Measurements from ENCODE around the gene SIGLEC14. TPM values are rescaled to one million over a fixed set of nuclear protein-coding genes. Genes with fewer than 3 reads are reported as not detected.

The SIGLEC14 gene
- total RNA-seq, 1 donor from 2014 or later: not detected

DNA sequence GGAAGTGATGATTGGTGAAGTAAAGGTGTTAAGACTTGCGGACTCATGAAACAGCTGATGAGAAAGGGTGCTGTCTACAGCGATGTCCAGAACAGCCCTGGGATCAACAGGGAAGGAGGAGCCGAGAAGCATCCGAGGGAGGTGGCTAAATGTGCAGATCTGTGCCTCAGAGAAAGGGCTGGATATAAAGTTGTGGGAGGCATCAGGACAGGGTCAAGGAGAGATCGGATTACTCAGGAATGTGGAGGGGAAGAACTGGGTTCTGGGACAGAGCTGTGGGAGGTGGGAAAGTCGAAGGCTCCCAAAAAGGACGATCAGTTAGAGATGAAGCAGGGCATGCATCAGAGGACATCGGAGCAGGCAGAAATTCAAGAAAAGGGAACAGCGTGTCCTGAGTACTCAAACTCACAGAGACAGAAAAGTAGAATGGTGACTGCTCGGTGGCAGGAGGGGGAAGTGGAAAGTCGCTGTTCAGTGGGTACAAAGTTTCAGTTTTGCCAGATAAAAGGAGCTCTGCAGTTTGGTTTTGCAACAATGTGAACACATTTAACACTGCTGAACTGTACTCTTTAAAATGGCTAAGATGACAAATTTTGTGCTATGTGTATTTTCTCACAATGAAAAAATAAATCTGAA is 1.9 kb downstream of the SIGLEC14 start:
- Histone ChIP-seq H3K27ac (no peak overlapping the region), H3K4me1 (no peaks in the 10 kb centered on the region), H3F3A (ENCODE audit: low read depth) (no peaks in the 10 kb centered on the region), H2AFZ (replicated peaks) (no peak overlapping the region), H4K20me1 (ENCODE audit: low read depth) (no peaks in the 10 kb centered on the region), H3K4me2 (no peak overlapping the region), H3K27me3 (no peaks in the 10 kb centered on the region), H3K36me3 (no peaks in the 10 kb centered on the region), H3K9ac (no peak overlapping the region), H3K9me3 (ENCODE audit: low read depth) (no peaks in the 10 kb centered on the region), H3K4me3 (no peak overlapping the region), H3K79me2 (ENCODE audit: low read depth) (no peaks in the 10 kb centered on the region)
- no peaks in the 10 kb centered on the region for H3K4me1 Mint-ChIP-seq
- peaks cover 3% of the 10 kb centered on the region for H3K9me3 Mint-ChIP-seq
- no peak overlapping the region for H3K4me3 Mint-ChIP-seq
- DNase-seq (ENCODE audit: low spot score): no peak
- TF ChIP-seq EZH2phosphoT487 (IDR thresholded peaks at IDR 0.05): no peak
- TF ChIP-seq, protein P1, sequence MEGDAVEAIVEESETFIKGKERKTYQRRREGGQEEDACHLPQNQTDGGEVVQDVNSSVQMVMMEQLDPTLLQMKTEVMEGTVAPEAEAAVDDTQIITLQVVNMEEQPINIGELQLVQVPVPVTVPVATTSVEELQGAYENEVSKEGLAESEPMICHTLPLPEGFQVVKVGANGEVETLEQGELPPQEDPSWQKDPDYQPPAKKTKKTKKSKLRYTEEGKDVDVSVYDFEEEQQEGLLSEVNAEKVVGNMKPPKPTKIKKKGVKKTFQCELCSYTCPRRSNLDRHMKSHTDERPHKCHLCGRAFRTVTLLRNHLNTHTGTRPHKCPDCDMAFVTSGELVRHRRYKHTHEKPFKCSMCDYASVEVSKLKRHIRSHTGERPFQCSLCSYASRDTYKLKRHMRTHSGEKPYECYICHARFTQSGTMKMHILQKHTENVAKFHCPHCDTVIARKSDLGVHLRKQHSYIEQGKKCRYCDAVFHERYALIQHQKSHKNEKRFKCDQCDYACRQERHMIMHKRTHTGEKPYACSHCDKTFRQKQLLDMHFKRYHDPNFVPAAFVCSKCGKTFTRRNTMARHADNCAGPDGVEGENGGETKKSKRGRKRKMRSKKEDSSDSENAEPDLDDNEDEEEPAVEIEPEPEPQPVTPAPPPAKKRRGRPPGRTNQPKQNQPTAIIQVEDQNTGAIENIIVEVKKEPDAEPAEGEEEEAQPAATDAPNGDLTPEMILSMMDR (IDR thresholded peaks at IDR 0.05): no peak
- TF ChIP-seq EZH2 (IDR thresholded peaks at IDR 0.05): no peak
- H3K27me3 Mint-ChIP-seq (ENCODE audit: insufficient read depth, low read depth): peaks cover 16% of the 10 kb centered on the region
- H3K36me3 Mint-ChIP-seq: no peaks in the 10 kb centered on the region
- no peak overlapping the region for H3K27ac Mint-ChIP-seq

DNA sequence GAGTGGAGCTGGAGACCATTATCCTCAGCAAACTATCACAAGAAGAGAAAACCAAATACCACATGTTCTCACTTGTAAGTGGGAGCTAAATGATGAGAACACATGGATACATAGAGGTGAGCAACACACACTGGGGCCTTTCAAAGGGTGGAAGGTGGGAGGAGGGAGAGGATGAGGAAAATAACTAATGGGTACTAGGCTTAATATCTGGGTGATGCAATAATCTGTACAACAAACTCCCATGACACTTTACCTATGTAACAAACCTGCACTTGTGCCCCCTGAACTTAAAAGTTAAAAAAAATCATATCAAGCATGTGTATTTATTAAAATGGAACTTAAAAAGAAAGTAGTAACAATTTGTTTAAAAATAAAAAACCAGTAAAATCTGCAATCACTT is 5.0 kb downstream of the SIGLEC14 start:
- no peaks in the 10 kb centered on the region for H3F3A ChIP-seq (ENCODE audit: low read depth)
- H3K4me2 ChIP-seq: no peak overlapping the region
- no peak for TF ChIP-seq EZH2phosphoT487 (IDR thresholded peaks at IDR 0.05)
- TF ChIP-seq, protein P1 (IDR thresholded peaks at IDR 0.05): no peak
- no peak for TF ChIP-seq EZH2 (IDR thresholded peaks at IDR 0.05)
- Mint-ChIP-seq H3K36me3 (no peaks in the 10 kb centered on the region), H3K4me3 (no peak overlapping the region), H3K9me3 (peaks cover 8% of the 10 kb centered on the region), H3K27ac (no peak overlapping the region), H3K27me3 (ENCODE audit: insufficient read depth, low read depth) (peaks cover 14% of the 10 kb centered on the region), H3K4me1 (no peaks in the 10 kb centered on the region)
- H3K79me2 ChIP-seq (ENCODE audit: low read depth): no peaks in the 10 kb centered on the region
- no peak overlapping the region for H3K4me3 ChIP-seq
- no peak for DNase-seq (ENCODE audit: low spot score)
- no peaks in the 10 kb centered on the region for H3K4me1 ChIP-seq
- no peak overlapping the region for H3K9ac ChIP-seq
- H2AFZ ChIP-seq (replicated peaks): no peak overlapping the region
- no peak overlapping the region for H3K27ac ChIP-seq
- H3K27me3 ChIP-seq: no peaks in the 10 kb centered on the region
- H3K36me3 ChIP-seq: no peaks in the 10 kb centered on the region
- H4K20me1 ChIP-seq (ENCODE audit: low read depth): no peaks in the 10 kb centered on the region
- peaks cover 7% of the 10 kb centered on the region for H3K9me3 ChIP-seq (ENCODE audit: low read depth)

DNA sequence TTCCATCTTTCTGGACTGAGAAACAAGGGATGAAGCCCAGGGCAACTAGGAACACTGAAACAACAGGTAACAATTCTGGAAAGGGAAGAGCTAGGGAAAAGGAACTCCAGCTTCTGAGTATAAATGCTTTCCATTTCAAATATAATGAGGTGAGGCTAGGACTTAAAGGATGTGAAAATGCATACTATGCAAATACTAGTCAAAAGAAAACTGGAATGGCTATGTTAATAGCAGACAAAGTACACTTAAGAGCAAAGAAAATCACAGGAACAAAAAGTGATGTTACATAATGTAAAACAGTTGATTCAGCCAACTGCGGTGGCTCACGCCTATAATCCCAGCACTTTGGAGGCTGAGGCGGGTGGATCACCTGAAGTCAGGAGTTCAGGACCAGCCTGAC is 6.2 kb downstream of the SIGLEC14 start:
- no peaks in the 10 kb centered on the region for H3K79me2 ChIP-seq (ENCODE audit: low read depth)
- H3F3A ChIP-seq (ENCODE audit: low read depth): no peaks in the 10 kb centered on the region
- H3K4me1 ChIP-seq: no peaks in the 10 kb centered on the region
- H3K27me3 Mint-ChIP-seq (ENCODE audit: insufficient read depth, low read depth): peaks cover 14% of the 10 kb centered on the region
- H3K4me3 ChIP-seq: no peak overlapping the region
- no peak overlapping the region for H2AFZ ChIP-seq (replicated peaks)
- no peaks in the 10 kb centered on the region for H3K27me3 ChIP-seq
- no peaks in the 10 kb centered on the region for H3K36me3 Mint-ChIP-seq
- no peaks in the 10 kb centered on the region for H3K36me3 ChIP-seq
- peaks cover 10% of the 10 kb centered on the region for H3K9me3 Mint-ChIP-seq
- H3K27ac Mint-ChIP-seq: no peak overlapping the region
- no peak overlapping the region for H3K9ac ChIP-seq
- peaks cover 7% of the 10 kb centered on the region for H3K9me3 ChIP-seq (ENCODE audit: low read depth)
- H3K4me3 Mint-ChIP-seq: no peak overlapping the region
- no peak for DNase-seq (ENCODE audit: low spot score)
- no peak overlapping the region for H3K4me2 ChIP-seq
- H3K4me1 Mint-ChIP-seq: no peaks in the 10 kb centered on the region
- TF ChIP-seq EZH2phosphoT487 (IDR thresholded peaks at IDR 0.05) (no peak), EZH2 (IDR thresholded peaks at IDR 0.05) (no peak)
- TF ChIP-seq, protein P1 (IDR thresholded peaks at IDR 0.05): no peak
- no peak overlapping the region for H3K27ac ChIP-seq
- H4K20me1 ChIP-seq (ENCODE audit: low read depth): no peaks in the 10 kb centered on the region
